ENCODE results near the gene PLAAT2. TPM values are rescaled to one million over a fixed set of nuclear protein-coding genes. Genes with fewer than 3 reads are reported as not detected.

The PLAAT2 gene
- total and polyA plus RNA-seq, 10 donors, result 0.16 to 1.3 (median 0.18) TPM; not detected in 7

DNA sequence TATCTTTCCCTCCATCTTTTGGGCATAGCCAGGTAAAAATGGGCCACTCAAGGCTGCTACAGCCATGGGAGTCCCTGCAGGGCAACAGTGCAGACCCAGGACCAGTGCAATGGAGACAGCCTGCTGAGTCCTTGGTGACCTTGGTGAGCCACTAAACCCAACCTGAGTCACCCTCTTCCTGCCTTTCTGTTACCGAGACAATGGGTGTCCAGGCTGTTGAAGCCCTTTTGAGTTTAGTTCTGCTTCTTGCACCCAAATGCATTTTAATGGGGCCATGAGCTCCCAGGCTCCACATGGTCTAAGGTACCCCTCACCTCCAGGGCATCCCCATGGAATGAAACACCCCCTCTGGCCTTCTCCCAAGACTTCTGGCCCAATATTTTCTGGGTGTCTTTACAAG, 27.4 kb downstream of the PLAAT2 start:
- intact Hi-C loops (cut with DNase I; ENCODE audit: low total_unique reads), result no loop called here
- H3K4me1 ChIP-seq, result peaks cover 31 to 100% (median 86%) of the 10 kb centered on the region in 6 donors

DNA sequence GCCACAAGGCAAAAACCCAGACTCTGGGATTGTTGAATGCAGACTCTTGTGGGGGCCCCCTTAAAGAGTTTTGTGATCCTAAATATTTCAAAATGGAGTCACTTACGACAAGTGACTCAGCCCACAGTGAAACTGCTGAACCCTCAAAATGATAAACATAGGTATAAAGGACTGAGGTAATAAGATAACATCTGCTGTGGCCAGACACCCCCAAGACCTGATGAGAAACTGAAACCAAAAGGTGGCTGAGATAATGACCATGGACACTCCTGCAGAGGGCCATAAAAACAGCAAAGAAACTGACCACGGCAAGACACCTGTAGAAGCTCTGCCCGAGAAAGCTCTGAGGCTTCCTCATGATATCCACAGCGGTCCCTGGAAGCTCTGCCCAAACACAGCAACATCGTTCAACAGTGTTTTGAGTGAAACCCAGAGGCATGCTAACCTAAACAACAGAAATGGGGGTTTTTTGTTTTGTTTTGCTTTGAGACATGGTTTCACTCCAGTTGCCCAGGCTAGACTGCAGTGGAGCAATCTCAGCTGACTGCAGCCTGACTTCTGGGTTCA, 28.2 kb downstream of the PLAAT2 start:
- H3K4me1 ChIP-seq, result peaks cover 31 to 95% (median 80%) of the 10 kb centered on the region in 6 donors
- WGBS, 5 donors, result 66 to 84% (median 82%) methylated on average over 5 of the region's 5 CpGs

More for the DNA sequence above, 27.4 kb downstream of the PLAAT2 start:
- peak overlapping the region; percentile 53 to 89 (median 86) for H3K27ac ChIP-seq
- no peaks in the 10 kb centered on the region for H3K27me3 ChIP-seq (replicated peaks in 1 of 7)
- H3K36me3 ChIP-seq, result peaks cover 0 to 15% (median 0%) of the 10 kb centered on the region in 6 donors
- 36 to 62% (median 50%) methylated on average over 1 of the region's 1 CpG for WGBS, 5 donors
- H3K9me3 ChIP-seq, result no peaks in the 10 kb centered on the region
- no peak for DNase-seq
- no peak for TF ChIP-seq POLR2AphosphoS5 (IDR thresholded peaks at IDR 0.05)
- TF ChIP-seq, protein P1, sequence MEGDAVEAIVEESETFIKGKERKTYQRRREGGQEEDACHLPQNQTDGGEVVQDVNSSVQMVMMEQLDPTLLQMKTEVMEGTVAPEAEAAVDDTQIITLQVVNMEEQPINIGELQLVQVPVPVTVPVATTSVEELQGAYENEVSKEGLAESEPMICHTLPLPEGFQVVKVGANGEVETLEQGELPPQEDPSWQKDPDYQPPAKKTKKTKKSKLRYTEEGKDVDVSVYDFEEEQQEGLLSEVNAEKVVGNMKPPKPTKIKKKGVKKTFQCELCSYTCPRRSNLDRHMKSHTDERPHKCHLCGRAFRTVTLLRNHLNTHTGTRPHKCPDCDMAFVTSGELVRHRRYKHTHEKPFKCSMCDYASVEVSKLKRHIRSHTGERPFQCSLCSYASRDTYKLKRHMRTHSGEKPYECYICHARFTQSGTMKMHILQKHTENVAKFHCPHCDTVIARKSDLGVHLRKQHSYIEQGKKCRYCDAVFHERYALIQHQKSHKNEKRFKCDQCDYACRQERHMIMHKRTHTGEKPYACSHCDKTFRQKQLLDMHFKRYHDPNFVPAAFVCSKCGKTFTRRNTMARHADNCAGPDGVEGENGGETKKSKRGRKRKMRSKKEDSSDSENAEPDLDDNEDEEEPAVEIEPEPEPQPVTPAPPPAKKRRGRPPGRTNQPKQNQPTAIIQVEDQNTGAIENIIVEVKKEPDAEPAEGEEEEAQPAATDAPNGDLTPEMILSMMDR (IDR thresholded peaks at IDR 0.05 in 8 of 11, conservative IDR thresholded peaks at IDR 0.05 in 3 of 11), result no peak
- no peak for TF ChIP-seq POLR2A (IDR thresholded peaks at IDR 0.05)
- peak overlapping the region in 2 of 8 donors; percentile 57 to 68 for H3K4me3 ChIP-seq

DNA sequence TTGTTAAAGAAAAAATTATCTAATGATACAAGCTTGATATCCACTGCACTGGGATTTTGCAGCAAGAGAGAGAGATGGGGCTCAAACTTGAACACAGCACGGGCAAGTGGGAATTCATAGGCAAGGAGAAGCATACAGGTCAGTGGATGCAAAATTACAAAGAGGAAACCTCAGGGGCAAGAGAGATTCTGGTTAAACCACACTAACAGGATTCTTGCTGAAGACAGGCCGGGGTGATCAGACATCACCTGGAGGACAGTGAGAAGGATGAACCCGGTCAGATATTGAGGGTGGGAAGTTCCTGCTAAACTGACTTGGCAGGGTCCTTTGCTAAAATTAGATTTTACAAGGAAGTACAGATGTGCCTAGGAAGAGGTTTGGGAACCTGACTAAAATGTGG, 29.1 kb downstream of the PLAAT2 start:
- H3K4me1 ChIP-seq, result peaks cover 27 to 91% (median 71%) of the 10 kb centered on the region in 6 donors
- 51 to 71% (median 59%) methylated on average over 3 of the region's 3 CpGs for WGBS, 5 donors
- intact Hi-C loops (cut with DNase I; ENCODE audit: low total_unique reads), result no loop called here
- no peaks in the 10 kb centered on the region for H3K9me3 ChIP-seq
- DNase-seq, result no peak
- no peaks in the 10 kb centered on the region for H3K36me3 ChIP-seq
- H3K27me3 ChIP-seq (replicated peaks in 1 of 7), result no peaks in the 10 kb centered on the region
- H3K27ac ChIP-seq, result peak overlapping the region in 7 of 8 donors; percentile 24 to 89 (median 87)
- no peak for TF ChIP-seq POLR2A (IDR thresholded peaks at IDR 0.05)
- TF ChIP-seq, protein P1 (IDR thresholded peaks at IDR 0.05 in 8 of 11, conservative IDR thresholded peaks at IDR 0.05 in 3 of 11), result no peak
- TF ChIP-seq POLR2AphosphoS5 (IDR thresholded peaks at IDR 0.05), result no peak
- no peak overlapping the region for H3K4me3 ChIP-seq

More for the DNA sequence above, 28.2 kb downstream of the PLAAT2 start:
- Histone ChIP-seq H3K9me3 (no peaks in the 10 kb centered on the region), H3K27me3 (replicated peaks in 1 of 7) (no peaks in the 10 kb centered on the region), H3K36me3 (peaks cover 0 to 9% (median 0%) of the 10 kb centered on the region in 6 donors), H3K4me3 (peak overlapping the region in 1 of 8 donors; percentile 15), H3K27ac (peak overlapping the region; percentile 24 to 89 (median 85))
- TF ChIP-seq, protein P1 (IDR thresholded peaks at IDR 0.05 in 8 of 11, conservative IDR thresholded peaks at IDR 0.05 in 3 of 11), result no peak
- TF ChIP-seq POLR2A (IDR thresholded peaks at IDR 0.05), result no peak
- TF ChIP-seq POLR2AphosphoS5 (IDR thresholded peaks at IDR 0.05), result no peak
- intact Hi-C loops (cut with DNase I; ENCODE audit: low total_unique reads), result no loop called here
- DNase-seq, result no peak

DNA sequence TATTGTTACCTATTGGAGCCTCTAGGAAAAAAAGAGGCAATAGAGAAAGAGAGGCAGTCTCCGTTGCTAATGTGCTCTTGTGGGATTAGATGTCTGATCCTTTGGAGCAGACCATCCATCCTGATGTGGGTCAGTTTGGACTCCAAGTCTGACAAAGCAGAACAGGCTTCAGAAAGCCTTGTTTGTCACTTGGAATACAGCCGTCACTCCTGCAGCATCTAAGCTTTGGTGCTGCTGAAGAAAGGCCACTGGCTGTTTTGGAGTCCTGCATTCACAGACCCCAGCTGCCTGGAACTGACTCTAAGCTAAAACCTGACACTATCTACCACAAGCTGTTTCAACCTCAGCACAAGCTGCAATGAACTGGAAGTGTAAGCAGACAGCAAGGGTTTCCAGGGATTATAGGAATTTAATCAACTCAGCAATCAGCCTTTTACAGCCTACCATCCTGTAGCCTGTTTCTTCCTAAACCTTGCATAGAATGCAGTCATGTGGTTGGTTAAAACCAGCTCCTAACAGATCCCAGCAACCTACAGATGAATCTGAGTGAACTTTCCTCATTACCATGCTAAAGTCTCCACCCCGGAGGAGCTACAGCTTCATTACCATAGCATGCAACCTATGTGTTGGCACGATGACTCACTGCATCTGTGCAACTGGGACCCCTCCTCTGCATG, 30.2 kb downstream of the PLAAT2 start:
- no peaks in the 10 kb centered on the region for H3K36me3 ChIP-seq
- 78 to 93% (median 87%) methylated on average over 4 of the region's 4 CpGs for WGBS, 5 donors
- H3K9me3 ChIP-seq, result no peaks in the 10 kb centered on the region
- H3K27me3 ChIP-seq (replicated peaks in 1 of 7), result no peaks in the 10 kb centered on the region
- peaks cover 23 to 83% (median 60%) of the 10 kb centered on the region in 6 donors for H3K4me1 ChIP-seq
- DNase-seq, result no peak
- no peak overlapping the region for H3K4me3 ChIP-seq
- intact Hi-C loops (cut with DNase I; ENCODE audit: low total_unique reads), result no loop called here
- H3K27ac ChIP-seq, result peak overlapping the region in 4 of 8 donors; percentile 20 to 87 (median 68)
- TF ChIP-seq POLR2AphosphoS5 (IDR thresholded peaks at IDR 0.05), result no peak
- TF ChIP-seq POLR2A (IDR thresholded peaks at IDR 0.05), result no peak
- TF ChIP-seq, protein P1 (IDR thresholded peaks at IDR 0.05 in 8 of 11, conservative IDR thresholded peaks at IDR 0.05 in 3 of 11), result no peak

Data from spleen (tissue), 11 donors.